Cardiac septum (tissue), 1 donor: ENCODE measurements around the gene SLCO3A1. TPM values are rescaled to one million over a fixed set of nuclear protein-coding genes. Genes with fewer than 3 reads are reported as not detected.

ENCODE experiments used
- DNase-seq: peaks from one replicate; pipeline ENCODE4 v3.0.0-alpha.2; 2020; ENCODE audit warnings: low spot score
- intact Hi-C: fragments of 100-400 bp; cut with DNase I; formaldehyde crosslinking; loops from one replicate; pipeline ENCODE4 v1.14.0; 2022
- total RNA-seq: library from RNA; stranded (reverse); fragmentation: NEBNext Ultra II Directional; extraction: Animal tissue kit (Norgen Biotek cat#: 25700); gene quantifications from one replicate; pipeline ENCODE4 v1.2.1, GENCODE V29; 2021
- donor health status: DM: no; HTN: no; CAD: no.

The SLCO3A1 gene
- total RNA-seq, 1 donor from 2014 or later = 43.9 TPM

DNA sequence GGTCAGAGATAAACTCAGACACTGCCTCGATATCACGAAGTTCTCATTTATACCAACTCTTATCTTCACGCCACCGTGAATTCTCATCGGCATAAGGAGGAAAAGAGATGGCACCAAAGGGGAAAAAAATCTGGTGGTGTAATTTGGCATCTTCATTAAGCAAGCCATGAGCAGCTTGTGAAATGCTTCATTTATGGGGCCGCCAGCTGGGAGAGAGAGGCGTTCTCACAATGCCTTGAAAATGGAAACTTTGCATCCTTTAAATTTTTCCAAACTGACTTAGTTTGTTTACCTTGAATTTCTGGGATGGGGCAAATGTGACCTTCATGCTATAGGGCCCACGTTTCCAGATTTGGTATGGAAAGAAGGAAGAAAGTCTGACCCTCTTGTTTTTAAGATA, 297.7 kb downstream of the SLCO3A1 start:
- intact Hi-C loops = no loop called here
- no peak for DNase-seq

DNA sequence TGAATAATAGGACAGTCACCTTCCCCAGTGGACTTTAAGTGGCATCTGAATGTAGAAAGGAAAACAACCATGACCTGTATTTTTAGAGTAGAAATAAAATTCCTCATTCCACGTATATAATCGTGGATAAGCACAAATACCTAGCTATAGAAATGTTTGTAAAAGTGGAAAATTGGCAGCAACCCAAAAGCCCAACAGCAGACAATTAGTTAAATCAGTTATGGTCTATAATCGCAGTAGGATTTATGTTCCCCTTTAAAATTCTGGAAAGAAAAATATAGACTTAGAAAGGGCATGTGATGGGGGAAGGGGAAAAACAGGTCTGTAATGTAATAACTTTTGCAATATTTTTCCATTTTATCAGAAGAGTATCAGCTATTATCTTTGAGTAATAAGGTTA, 298.2 kb downstream of the SLCO3A1 start:
- no peak for DNase-seq
- intact Hi-C loops = no loop called here

DNA sequence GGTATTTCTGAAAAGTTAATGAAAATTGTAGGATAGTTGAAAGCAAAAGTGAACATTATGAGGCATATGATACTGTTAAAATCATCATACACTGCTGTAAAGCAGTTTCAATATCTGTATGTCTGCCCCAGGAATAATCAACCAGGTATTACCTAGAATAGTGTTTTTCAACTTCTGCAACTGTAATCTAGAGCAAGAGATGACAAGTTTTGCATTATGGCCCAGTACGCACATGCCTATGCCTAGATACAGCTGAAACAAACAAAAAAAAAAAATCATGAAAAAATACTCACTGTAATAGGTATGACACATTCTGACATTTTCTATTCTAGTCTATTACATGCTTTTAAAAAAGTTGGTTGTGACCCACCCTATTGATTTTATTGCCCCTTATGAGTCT, 299.5 kb downstream of the SLCO3A1 start:
- intact Hi-C loops = no loop called here

DNA sequence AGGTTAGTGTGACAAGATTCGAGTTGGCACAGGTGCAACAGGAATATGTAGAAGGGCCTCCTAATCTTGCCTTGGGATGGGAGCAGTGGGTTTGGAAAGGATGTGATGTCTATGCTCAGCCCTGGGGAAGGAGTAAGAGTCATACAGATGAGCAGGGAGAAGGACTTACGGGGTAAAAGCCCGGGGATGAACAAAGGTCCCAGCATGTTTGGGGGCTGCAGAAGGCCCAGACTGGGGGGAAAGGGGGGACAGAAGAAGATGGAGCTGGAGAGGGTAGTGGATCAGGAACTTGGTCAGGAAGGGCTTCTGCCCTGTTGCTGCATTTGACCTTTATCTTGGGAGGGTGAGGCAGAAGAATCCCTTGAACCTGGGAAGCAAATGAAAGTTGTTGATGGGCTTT, 300.1 kb downstream of the SLCO3A1 start:
- DNase-seq = no peak
- intact Hi-C loops = no loop called here

More for the DNA sequence above, 299.5 kb downstream of the SLCO3A1 start:
- DNase-seq = no peak

DNA sequence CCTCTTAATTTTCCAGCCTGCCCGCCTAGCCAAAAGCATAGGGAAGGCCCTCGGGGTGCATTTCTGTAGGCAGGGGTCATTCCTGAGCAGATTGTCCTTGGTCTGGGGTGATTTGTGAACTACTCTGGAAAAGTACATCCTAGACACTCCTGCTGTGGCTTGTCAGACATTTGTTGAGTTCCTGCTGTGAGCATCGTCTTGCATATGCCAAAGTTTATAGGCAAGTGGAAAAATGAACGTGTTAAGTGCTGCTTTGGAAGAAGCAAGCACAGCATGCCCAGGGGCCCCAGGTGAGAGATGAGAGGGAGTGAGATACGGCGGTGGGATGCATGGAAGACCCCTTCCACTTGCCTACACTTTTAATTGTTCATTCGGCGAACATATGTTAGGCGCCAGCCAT, 302.4 kb downstream of the SLCO3A1 start:
- DNase-seq = no peak
- intact Hi-C loops = no loop called here

DNA sequence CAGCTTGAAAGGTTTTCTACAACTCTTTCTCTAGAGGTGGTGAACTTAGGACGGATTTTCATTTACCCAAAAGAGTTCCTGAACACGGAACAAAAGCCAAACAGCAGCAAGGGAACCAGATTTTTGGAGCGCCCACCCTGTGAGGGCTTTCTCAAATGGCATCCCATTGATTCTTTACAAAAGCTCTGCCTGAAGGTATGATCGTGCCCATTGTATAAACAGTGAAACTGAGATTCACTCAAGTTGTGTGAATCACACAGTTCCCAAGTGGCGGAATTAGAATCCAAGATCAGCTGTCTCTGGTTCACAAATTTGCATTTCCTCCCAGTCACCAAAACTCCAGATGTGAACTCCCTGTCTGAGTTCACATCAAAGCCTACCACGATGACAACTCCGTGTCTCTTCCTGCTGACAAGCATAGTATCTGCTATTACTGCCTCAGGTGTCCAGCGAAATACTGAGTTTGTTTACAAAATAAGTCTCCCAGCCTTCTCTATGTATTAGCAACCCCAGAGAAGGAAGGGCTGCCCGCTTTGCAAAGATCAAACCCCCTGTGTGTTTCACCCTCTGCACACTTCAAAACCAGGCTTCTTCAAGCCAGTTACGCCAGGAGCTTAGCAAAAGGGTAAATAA, 304.3 kb downstream of the SLCO3A1 start:
- no peak for DNase-seq
- intact Hi-C loops = no loop called here

DNA sequence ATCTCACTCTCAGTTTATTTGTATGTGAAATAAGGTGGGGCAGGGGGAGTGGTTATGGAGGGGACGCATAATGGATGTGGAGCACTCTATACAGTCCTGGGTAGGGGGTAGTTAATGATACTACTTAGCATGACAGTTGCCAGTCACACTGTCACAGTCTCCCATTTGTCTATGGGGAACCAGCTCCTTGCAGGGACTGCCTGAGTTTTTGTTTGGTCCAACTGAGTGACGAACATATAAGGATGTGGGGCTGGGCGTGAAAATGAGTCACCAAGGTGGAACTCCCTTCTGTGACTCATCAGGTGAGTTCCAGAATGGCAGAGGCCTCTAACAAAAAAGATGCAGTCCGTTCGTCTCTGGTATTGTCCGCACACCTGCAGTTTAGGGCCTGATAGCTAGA, 304.9 kb downstream of the SLCO3A1 start:
- intact Hi-C loops = no loop called here
- no peak for DNase-seq

DNA sequence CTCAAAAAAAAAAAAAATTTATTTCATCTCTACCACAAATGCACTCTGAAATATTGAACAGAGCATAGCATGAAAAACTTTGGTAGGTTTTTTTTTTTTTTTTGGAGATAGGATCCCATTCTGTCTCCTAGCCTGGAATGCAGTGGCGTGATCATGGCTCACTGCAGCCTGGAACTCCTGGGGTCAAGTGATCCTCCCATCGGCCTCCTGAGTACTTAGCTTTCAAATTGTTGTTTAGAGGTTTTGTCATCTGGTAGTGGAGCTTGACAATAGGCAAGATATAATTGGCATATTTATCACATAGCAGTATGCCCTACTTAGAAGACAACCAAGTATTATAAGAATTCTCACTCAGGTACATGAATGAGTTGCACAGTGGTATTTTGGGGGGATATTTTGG, 306.0 kb downstream of the SLCO3A1 start:
- no peak for DNase-seq
- intact Hi-C loops = no loop called here

DNA sequence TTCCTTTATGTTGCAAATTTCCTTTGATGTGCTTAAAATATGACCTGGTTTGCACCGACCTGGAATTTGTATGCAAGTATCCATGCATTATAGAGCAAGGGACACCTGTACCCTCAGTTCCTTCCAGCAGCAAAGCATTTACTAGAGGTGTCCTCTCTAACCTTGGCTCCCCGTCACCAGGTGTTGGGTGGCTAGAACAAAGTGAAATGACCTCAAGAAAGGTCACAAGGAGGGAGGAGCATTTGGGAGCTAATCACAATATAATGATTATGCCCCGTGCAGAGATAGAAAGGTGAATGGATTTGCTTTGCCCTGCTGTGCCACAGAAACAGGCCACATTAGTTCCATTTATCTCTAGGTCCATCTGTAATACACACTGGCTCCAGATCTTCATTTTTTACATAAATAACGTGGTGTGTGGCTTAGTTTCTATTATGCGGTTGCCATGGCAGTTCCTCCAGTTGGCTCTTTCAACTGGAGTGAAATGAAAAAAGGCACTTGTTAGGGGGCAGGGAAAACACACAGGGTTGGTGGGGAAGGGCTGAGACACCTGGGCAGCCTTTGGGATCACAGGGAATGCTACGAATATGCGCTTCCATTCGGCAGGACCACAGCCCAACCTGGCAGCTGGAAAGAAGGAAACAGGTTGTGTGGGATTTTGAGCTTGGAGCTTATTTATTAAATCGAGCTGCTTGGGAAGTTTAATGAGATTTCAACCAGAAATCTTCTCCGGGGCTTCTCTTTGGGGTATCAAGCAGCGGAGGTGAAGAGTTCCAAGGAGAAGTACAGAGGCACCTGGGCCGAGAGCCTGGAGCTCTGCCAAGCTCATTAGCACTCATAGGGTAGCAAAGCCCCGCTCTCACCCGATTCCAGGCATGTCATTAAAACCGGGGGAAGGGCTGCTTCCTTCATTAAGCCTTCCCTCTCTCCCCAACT, 306.7 kb downstream of the SLCO3A1 start:
- DNase-seq = no peak

DNA sequence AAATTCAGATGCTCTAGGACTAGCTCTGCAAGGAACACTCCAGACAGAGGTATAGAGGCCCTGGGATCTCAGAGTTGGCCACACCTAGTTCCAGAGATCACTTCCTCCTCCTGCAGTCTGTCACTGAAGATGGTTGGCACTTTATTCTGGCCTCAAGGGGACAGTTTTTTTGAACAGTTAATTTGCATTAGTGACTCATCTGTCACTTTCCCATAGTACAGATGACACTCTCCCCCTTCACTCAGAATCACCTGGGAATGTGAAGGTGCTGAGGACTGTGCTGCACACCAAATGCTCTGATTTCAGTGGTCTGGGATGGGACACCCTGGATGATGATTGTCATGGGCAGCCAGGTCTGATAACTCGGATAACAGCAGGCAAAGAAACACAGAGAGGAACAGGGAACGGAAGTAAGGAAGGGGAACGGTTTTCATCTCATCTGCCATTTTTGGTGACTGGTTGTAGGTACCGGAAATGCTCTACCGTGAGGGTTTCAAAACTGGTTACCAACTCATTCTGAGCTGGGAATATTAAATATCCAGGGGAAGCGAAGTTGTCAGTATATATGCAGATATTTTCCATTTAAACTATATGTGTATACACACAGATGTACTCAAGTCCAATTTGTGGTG, 307.6 kb downstream of the SLCO3A1 start:
- DNase-seq = no peak
- intact Hi-C loops = no loop called here

More for the DNA sequence above, 306.7 kb downstream of the SLCO3A1 start:
- intact Hi-C loops = no loop called here

DNA sequence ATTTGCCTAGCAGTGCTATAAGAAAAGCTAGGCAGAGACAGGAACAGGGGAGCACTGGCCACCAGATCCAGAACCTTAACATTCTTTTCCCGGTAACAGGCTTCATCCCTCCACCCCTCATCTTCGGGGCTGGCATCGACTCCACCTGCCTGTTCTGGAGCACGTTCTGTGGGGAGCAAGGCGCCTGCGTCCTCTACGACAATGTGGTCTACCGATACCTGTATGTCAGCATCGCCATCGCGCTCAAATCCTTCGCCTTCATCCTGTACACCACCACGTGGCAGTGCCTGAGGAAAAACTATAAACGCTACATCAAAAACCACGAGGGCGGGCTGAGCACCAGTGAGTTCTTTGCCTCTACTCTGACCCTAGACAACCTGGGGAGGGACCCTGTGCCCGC, 309.1 kb downstream of the SLCO3A1 start:
- intact Hi-C loops = no loop called here
- no peak for DNase-seq

DNA sequence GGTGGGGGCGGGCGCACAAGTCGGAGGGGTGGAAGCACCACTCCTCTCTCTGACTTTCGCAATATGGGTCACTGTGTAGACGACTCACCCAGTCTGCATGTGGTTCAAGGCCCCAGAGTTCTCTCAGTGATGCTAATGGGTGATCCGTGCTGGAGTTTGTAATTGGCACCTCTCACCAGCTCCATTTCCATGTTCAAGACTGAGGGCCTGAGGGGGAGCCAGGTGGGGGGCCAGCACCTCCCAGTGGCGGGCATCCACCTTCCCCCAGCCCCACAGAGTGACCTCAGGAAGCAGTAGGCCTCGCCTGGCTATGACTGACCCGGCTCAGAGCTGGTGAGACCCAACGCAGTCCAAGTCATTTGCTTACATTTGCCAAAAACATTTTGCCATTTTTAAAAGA, 310.1 kb downstream of the SLCO3A1 start:
- intact Hi-C loops = no loop called here
- no peak for DNase-seq

DNA sequence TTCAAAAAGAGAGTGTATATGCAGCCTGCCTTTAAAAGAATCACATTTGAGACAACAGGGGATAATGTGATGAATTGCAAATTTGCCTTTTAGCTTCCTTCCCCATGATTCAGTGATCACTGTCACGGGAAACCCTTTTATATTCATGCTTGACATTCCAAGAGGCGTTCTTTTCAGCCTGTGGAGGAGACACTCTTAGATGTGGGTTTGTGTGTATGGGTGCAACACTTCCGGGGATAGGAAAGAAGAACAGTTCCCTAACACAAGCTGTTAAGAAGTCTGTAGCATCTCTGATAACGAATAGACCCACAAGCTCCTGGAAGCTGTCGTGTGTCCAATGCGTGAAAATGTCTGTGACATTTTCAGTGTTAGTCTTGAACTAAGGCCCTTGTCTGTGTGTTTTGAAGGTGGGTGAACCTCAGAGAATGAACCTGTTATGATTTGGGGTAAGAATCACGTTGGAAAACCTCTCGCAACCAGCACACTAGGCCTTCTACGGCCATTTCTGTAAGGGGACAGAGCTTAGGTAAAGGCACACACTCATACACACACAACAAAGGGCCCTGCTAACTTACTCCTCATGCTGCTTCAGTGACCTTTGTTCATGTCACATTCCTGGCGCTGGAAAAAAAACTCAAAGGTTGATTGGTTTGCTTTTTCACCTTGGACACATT, 311.0 kb downstream of the SLCO3A1 start:
- no peak for DNase-seq
- intact Hi-C loops = no loop called here

DNA sequence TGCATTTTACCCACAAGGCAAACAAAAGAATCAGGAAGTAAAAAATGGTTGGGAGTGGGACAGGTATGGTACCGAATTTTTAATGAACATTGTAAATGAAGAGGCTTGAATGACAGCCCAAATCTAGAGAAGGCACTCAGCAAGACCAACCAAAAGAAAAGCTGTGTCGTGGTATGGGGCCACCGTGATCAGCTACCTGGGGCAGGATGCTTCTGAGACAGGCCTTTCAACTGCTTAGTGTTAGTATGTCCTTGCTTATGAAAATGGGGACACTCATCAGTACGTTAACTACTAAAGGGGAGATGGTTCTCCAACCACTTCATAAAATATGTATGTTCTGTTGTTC, 311.5 kb downstream of the SLCO3A1 start:
- no peak for DNase-seq
- intact Hi-C loops = no loop called here

DNA sequence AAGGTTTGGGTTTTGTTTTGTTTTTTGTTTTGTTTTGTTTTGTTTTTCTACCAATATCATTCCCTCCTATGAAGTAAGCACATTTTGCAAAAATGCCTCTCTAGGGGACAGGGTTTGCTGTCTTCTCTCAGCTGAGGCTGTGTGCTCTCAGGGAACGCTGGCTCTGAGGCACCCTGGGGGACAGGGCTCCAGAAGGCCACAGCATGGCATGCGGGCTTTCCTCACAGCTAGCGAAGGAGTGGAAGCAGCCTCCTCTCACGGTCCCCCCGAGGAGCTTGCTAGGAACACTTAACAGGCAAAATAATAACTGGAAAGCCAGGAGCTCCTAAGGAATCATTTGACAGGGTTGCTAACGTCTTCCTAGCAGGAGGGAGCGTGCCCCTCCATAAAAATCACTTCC, 312.5 kb downstream of the SLCO3A1 start:
- DNase-seq = no peak
- intact Hi-C loops = no loop called here

DNA sequence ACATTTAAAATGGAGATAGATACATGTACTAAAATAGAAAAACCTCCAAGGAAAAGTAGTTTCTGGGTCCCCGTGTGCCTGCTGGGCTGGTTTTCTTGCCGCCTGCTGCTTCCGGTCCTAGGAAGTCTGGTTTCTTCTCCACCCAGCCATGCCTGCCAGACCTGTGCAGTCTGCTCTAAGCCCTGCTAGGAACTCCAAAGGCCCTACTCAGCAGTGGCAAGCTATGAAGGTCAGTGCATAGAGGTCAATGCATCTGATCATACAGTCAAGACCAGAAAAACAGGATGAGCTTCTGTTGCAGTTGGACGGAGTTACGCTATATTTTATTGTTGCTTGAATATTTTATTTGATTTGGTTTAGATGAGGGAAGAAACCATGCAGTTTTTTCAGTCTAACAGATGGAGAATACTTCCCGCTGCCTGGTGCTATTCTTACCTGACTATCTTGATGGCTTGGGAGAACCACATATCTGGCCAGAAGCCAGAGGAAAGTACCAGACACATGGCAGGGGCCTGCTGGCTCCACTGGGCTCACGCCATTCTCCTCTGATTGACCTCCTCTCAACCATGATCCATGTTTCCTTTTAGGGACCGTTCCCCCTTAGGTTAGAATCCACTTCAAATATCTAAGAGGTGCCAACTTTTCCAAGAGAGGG, 313.4 kb downstream of the SLCO3A1 start:
- intact Hi-C loops = no loop called here
- DNase-seq = no peak

DNA sequence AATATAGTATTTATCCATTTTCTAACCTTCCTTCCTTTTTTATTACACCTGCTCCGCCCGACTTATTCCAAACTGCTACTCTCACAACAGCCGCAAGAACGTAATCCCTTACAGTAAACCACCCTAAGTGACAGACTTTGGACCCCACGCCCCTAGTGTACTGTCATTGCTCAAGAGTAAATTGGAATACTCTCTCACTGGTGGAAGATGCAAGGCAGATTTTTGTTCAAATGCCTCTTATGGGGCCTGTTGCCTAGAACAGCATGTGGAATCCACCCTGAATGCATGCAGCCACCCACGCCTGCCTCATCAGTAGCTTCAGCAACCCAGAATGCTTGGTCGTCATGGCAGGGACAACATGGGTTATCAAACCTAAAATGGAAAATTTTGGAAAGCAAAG, 313.9 kb downstream of the SLCO3A1 start:
- intact Hi-C loops = no loop called here
- no peak for DNase-seq

DNA sequence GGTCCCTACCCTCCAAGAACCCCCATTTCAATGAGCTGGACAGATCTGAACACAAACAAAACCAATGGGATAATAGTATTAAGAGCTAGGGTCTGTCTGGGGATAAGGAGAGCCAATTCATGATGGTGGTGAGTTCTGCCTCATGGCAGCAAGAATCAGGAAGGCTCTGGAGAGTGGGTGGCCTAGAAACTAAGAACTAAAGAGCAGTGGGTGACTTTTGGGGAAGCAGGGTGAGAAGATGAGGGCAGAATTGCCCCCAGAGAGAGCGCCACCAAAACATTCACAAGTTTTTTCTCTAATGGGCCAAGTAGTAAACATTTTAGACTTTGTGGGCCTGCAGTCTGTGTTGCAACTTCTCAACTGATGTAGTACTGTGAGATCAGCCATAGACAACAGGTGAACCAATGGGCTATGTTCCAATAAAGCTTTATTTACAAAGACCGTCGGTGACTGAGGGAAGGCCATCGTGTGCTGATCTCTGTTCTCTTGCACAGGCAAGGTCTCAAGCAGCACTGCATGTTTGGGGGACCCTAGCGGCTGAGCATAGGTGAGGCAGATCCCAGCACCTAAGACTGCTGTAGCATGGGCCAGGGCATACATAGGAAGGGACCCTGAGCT, 314.7 kb downstream of the SLCO3A1 start:
- DNase-seq = no peak
- intact Hi-C loops = no loop called here

DNA sequence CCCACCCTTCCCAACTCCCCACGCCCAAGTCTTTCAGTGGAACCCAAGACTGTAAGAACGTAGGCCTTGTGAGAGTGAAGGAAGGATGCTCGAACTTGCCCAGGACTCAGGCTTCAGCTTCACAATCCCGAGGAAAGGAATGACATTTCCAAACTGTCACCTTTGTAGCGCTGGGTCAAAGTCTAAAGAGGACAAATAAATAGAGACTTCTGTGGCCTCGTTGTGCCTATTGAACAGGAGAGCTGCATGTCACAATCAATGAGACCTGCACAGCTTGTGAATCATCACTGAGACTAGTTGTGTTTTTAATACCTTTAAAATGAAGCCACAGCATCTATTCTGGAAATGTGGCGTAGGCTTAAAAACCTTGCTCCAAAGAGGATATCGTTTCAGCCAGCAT, 317.4 kb downstream of the SLCO3A1 start:
- no peak for DNase-seq
- intact Hi-C loops = no loop called here
